ENCODE results near the gene PRKCH. TPM values are rescaled to one million over a fixed set of nuclear protein-coding genes. Genes with fewer than 3 reads are reported as not detected.

The PRKCH gene
- total RNA-seq, 1 experiment from 2014 or later = 2.7 TPM

DNA sequence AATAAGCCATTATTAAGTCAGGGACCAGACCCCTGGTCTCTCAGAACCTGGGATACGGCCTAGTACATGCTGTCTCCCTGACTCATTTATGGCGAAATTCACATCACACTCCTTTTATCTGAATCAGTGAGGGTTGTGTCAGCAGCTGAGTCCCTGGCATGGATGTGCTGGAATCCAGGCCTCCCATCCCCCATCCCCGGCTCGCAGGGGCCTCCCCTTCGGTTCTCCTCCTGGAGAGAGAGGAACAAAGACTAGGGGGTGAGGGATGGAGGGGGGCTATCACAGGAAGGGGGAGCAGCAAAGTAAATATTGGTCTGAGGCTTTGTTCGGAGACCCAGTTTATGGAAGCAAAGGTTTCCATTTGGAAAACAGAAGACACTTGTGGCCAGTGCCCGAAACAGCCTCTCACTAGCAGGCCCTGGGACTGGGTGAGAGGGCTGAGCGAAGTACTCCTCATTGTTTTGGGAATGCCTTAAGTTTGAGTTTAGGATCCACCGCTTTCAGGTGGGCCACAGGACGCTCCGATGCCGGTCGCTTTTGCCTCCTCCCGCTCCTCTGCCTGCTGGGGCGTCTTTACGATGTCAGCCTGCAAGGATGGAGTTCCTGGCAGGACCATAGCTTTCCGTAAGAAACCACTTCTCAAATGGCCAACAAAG, 145.0 kb downstream of the PRKCH start:
- H3K4me3 ChIP-seq (ENCODE audit: low read depth in 2 of 2, low read length in 2 of 2) = no peak overlapping the region
- DNase-seq (ENCODE audit: low read depth, low spot score) = no peak
- H3K9me3 ChIP-seq (ENCODE audit: control insufficient read depth, insufficient read depth, low read depth, low read length) = no peaks in the 10 kb centered on the region
- intact Hi-C loops (cut with micrococcal nuclease; ENCODE audit: unreplicated experiment) (no loop called here), in situ Hi-C loops (cut with HindIII; ENCODE audit: low pct_unique_long_range_greater_than_20kb, low sequenced_read_pairs) (no loop called here)
- no peak for ATAC-seq
- no peak for TF ChIP-seq CTCF (IDR thresholded peaks at IDR 0.05)
- TF ChIP-seq, protein P1, sequence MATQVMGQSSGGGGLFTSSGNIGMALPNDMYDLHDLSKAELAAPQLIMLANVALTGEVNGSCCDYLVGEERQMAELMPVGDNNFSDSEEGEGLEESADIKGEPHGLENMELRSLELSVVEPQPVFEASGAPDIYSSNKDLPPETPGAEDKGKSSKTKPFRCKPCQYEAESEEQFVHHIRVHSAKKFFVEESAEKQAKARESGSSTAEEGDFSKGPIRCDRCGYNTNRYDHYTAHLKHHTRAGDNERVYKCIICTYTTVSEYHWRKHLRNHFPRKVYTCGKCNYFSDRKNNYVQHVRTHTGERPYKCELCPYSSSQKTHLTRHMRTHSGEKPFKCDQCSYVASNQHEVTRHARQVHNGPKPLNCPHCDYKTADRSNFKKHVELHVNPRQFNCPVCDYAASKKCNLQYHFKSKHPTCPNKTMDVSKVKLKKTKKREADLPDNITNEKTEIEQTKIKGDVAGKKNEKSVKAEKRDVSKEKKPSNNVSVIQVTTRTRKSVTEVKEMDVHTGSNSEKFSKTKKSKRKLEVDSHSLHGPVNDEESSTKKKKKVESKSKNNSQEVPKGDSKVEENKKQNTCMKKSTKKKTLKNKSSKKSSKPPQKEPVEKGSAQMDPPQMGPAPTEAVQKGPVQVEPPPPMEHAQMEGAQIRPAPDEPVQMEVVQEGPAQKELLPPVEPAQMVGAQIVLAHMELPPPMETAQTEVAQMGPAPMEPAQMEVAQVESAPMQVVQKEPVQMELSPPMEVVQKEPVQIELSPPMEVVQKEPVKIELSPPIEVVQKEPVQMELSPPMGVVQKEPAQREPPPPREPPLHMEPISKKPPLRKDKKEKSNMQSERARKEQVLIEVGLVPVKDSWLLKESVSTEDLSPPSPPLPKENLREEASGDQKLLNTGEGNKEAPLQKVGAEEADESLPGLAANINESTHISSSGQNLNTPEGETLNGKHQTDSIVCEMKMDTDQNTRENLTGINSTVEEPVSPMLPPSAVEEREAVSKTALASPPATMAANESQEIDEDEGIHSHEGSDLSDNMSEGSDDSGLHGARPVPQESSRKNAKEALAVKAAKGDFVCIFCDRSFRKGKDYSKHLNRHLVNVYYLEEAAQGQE (IDR thresholded peaks at IDR 0.05; ENCODE audit: insufficient read depth in 1 of 2, low read depth in 2 of 2, low read length in 1 of 2) = no peak
- TF ChIP-seq SIN3A (IDR thresholded peaks at IDR 0.05; ENCODE audit: borderline replicate concordance, insufficient read depth, low read depth, low read length) = no peak
- no peak for TF ChIP-seq POLR2AphosphoS5 (IDR thresholded peaks at IDR 0.05; ENCODE audit: low read depth, low read length)
- no peak for TF ChIP-seq TCF7L2 (IDR thresholded peaks at IDR 0.05; ENCODE audit: low read depth, low read length)
- POLR2A ChIA-PET = no interaction called here
- no TSS peak for BruUV-seq (replicated peaks)
- H3K36me3 ChIP-seq (ENCODE audit: control insufficient read depth, insufficient read depth, low read length) = no peaks in the 10 kb centered on the region
- no peaks in the 10 kb centered on the region; the same call in 1 of the 2 replicates for H3K4me1 ChIP-seq (ENCODE audit: control insufficient read depth, insufficient read depth, low read length)
- H3K27me3 ChIP-seq (ENCODE audit: control insufficient read depth, insufficient read depth, low read length) = no peaks in the 10 kb centered on the region
- no peak overlapping the region for H3K27ac ChIP-seq (ENCODE audit: low read length)
- CTCF ChIA-PET = interaction anchor here (0.7 kb wide), 1 partner anchor 354 kb away, joined by 3 read pairs; no protein-coding TSS in a partner anchor

DNA sequence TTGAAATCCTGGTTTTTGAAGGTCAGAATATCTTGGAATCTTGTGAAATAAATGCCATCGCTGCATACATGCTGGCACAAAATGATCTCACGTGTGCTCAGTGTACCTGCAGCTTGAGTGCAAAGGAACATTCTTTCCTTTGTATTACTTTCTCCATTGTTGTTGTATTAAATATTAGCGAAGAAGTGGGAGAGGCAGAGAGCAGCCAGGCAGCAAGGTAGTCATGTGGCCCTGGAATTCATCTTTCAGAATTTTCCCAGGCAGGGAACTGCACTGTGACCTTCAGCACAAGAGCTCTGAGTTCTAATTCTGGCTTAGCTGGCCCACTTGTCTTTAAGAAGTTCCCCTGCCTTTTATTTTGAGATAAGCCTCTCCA, 145.5 kb downstream of the PRKCH start:
- intact Hi-C loops (cut with micrococcal nuclease; ENCODE audit: unreplicated experiment) (no loop called here), in situ Hi-C loops (cut with HindIII; ENCODE audit: low pct_unique_long_range_greater_than_20kb, low sequenced_read_pairs) (no loop called here)
- H3K4me3 ChIP-seq (ENCODE audit: low read depth in 2 of 2, low read length in 2 of 2) = no peak overlapping the region
- no peak for TF ChIP-seq POLR2AphosphoS5 (IDR thresholded peaks at IDR 0.05; ENCODE audit: low read depth, low read length)
- TF ChIP-seq SIN3A (IDR thresholded peaks at IDR 0.05; ENCODE audit: borderline replicate concordance, insufficient read depth, low read depth, low read length) = no peak
- no peak for TF ChIP-seq TCF7L2 (IDR thresholded peaks at IDR 0.05; ENCODE audit: low read depth, low read length)
- TF ChIP-seq, protein P1 (IDR thresholded peaks at IDR 0.05; ENCODE audit: insufficient read depth in 1 of 2, low read depth in 2 of 2, low read length in 1 of 2) = no peak
- TF ChIP-seq CTCF (IDR thresholded peaks at IDR 0.05) = no peak
- no peaks in the 10 kb centered on the region for H3K9me3 ChIP-seq (ENCODE audit: control insufficient read depth, insufficient read depth, low read depth, low read length)
- ATAC-seq (no peak), DNase-seq (ENCODE audit: low read depth, low spot score) (no peak)
- no TSS peak for BruUV-seq (replicated peaks)
- H3K27me3 ChIP-seq (ENCODE audit: control insufficient read depth, insufficient read depth, low read length) = no peaks in the 10 kb centered on the region
- POLR2A ChIA-PET = interaction anchor here (0.5 kb wide), 1 partner anchor 295 kb away, joined by 3 read pairs; the partner anchor contains the start of gene SNAPC1
- no peaks in the 10 kb centered on the region; the same call in 1 of the 2 replicates for H3K4me1 ChIP-seq (ENCODE audit: control insufficient read depth, insufficient read depth, low read length)
- CTCF ChIA-PET = interaction anchor here (0.7 kb wide), 1 partner anchor 354 kb away, joined by 3 read pairs; no protein-coding TSS in a partner anchor
- H3K27ac ChIP-seq (ENCODE audit: low read length) = no peak overlapping the region
- H3K36me3 ChIP-seq (ENCODE audit: control insufficient read depth, insufficient read depth, low read length) = no peaks in the 10 kb centered on the region

Measured in Panc1 (cell line).